HFFc6 (cell line): Measurements from ENCODE around the gene GLYR1. TPM values are rescaled to one million over a fixed set of nuclear protein-coding genes. Genes with fewer than 3 reads are reported as not detected.

Experiments
- DNase-seq: peaks from one replicate; pipeline ENCODE4 v3.0.0-alpha.2; 2018
- H3K27ac Mint-ChIP-seq: 2 replicates; pipeline ENCODE4 v1.8.0; 2020; ENCODE audit warnings: mild to moderate bottlenecking, mixed read lengths
- H3K27me3 Mint-ChIP-seq: 2 replicates; pipeline ENCODE4 v1.8.0; 2021; ENCODE audit warnings: mild to moderate bottlenecking, moderate library complexity, mixed read lengths; ENCODE audit not compliant: insufficient read depth
- H3K36me3 Mint-ChIP-seq: 2 replicates; pipeline ENCODE4 v1.8.0; 2021; ENCODE audit warnings: low read depth, mixed read lengths
- H3K4me1 Mint-ChIP-seq: 2 replicates; pipeline ENCODE4 v1.8.0; 2020; ENCODE audit warnings: low read depth, mixed read lengths
- H3K4me3 Mint-ChIP-seq: 2 replicates; pipeline ENCODE4 v1.8.0; 2020; ENCODE audit warnings: mild to moderate bottlenecking, moderate library complexity, mixed read lengths
- H3K9me3 Mint-ChIP-seq: 2 replicates; pipeline ENCODE4 v1.8.0; 2020; ENCODE audit warnings: mild to moderate bottlenecking, mixed read lengths
- total RNA-seq, 6 experiments: library from RNA; stranded (reverse); fragmentation: NEBNext Ultra II Directional; extraction: Animal tissue kit (Norgen Biotek cat#: 25700); gene quantifications; 2 replicates in 1 of 6; 3 replicates in 5 of 6; pipeline ENCODE4 v1.2.3, GENCODE V29; 2021
- TF ChIP-seq, protein P1 (sequence below): fragments of 200-600 bp; sonication (generic); IDR thresholded peaks from 2 replicates; pipeline ENCODE4 v1.5.0; 2021; ENCODE audit warnings: antibody characterized with exemption, mild to moderate bottlenecking

Gene GLYR1
- total RNA-seq, 6 experiments from 2014 or later = 77.6 to 89.4 (median 81.8) TPM

DNA sequence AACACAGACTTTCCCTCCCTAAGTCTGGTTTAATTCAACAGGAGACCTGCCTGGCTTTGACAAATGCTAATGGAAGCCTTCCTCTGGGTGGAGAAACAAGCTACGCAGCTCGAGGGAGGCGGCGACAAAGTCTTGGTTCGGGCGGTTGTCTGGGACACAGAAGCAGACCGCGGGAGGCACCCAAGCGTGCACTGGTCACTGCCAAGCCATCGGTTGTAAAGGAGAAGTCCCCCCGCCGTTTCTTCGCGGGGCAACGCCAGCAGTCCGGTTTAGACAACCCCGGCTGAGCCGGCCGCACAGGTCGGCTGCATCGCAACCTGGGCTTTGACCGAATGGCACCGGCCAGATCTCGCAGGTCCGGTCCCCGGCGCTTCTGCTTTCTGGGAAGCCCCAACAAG is 586 bp downstream of the GLYR1 start:
- Mint-ChIP-seq H3K4me3 (peak overlapping the region; percentile 88), H3K36me3 (peaks cover 20% of the 10 kb centered on the region), H3K4me1 (peaks cover 47% of the 10 kb centered on the region), H3K27me3 (peaks cover 2% of the 10 kb centered on the region; the same call in 1 of the 2 replicates), H3K27ac (peak overlapping the region; percentile 85), H3K9me3 (no peaks in the 10 kb centered on the region)
- peak; percentile 61 for DNase-seq
- TF ChIP-seq, protein P1, sequence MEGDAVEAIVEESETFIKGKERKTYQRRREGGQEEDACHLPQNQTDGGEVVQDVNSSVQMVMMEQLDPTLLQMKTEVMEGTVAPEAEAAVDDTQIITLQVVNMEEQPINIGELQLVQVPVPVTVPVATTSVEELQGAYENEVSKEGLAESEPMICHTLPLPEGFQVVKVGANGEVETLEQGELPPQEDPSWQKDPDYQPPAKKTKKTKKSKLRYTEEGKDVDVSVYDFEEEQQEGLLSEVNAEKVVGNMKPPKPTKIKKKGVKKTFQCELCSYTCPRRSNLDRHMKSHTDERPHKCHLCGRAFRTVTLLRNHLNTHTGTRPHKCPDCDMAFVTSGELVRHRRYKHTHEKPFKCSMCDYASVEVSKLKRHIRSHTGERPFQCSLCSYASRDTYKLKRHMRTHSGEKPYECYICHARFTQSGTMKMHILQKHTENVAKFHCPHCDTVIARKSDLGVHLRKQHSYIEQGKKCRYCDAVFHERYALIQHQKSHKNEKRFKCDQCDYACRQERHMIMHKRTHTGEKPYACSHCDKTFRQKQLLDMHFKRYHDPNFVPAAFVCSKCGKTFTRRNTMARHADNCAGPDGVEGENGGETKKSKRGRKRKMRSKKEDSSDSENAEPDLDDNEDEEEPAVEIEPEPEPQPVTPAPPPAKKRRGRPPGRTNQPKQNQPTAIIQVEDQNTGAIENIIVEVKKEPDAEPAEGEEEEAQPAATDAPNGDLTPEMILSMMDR = no peak

DNA sequence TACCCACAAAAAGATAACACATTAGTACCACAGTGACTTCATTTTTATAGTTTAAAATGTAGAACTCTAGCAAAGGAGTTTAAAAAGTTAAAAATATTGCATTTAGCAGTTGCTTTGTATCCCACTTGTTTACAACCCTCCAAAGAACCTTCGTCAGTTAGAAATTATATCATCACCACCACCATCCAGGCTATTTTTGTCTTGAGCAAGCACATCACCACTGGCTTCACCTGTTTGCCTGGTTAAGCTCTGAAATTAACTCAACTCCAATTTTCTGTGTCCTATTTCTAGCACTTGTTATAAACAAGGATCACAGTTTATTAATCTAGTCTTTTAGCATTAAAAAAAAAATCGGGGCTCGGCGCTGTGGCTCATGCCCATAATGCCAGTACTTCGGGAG is 6.1 kb downstream of the GLYR1 start:
- peaks cover 8% of the 10 kb centered on the region for H3K4me1 Mint-ChIP-seq
- DNase-seq = no peak
- no peaks in the 10 kb centered on the region for H3K27me3 Mint-ChIP-seq
- H3K27ac Mint-ChIP-seq = no peak overlapping the region
- H3K9me3 Mint-ChIP-seq = no peaks in the 10 kb centered on the region
- TF ChIP-seq, protein P1 = no peak
- no peak overlapping the region for H3K4me3 Mint-ChIP-seq
- peaks cover 34% of the 10 kb centered on the region for H3K36me3 Mint-ChIP-seq

DNA sequence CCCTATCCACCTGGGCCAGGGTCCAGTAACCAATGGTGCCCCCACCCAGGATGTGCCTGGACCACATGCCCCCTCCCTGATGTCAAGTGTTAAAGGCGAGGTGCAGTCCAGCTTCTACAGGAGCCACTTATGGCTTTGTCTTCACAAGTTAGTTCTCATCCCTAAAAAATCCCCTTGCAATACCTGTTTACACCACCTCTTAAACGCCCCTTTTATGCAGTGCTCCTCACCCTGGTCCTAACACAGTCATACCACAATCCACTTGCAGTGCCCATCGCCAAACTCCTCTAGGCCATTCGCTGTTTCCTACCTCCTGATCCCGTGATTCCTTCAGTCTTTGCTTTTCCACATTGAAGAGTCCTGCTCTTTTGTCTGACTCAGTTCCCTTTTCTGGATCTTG is 7.1 kb downstream of the GLYR1 start:
- no peak overlapping the region; the same call in 1 of the 2 replicates for H3K27ac Mint-ChIP-seq

DNA sequence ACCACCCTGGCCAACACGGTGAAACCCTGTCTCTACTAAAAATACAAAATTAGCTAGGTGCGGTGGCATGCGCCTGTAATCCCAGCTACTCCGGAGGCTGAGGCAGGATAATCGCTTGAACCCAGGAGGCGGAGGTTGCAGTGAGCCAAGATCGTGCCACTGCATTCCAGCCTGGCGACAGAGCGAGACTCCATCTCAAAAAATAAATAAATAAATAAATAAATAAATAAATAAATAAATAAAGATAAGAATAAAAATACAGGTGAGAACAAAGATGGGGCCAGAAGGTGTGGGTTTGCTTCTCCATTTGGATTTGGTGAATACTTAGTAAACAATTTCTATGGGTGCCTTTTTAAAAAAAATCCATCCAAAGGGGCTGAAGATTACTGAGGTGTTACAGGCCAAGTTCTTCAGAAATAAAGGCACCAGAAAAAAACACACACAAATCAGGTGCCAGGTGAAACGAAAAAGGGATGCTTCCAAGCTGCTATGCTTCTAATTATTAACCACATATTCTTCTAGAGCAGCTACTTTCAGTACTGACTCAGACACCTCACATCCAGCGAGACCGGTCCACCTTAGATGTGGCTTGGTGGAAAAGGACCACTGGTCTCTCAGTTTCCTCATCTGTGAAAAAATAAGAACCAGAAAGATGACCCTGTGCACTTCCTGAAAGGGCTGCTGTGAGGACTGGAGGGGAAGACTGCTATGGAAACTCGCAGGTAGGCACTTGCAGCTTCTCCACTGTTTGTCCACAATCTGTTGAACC is 9.2 kb downstream of the GLYR1 start:
- Mint-ChIP-seq H3K4me3 (no peak overlapping the region), H3K4me1 (no peaks in the 10 kb centered on the region), H3K9me3 (no peaks in the 10 kb centered on the region), H3K27ac (peak overlapping the region; percentile 36), H3K36me3 (peaks cover 23% of the 10 kb centered on the region), H3K27me3 (no peaks in the 10 kb centered on the region)
- TF ChIP-seq, protein P1 = no peak
- no peak for DNase-seq

More for the DNA sequence above, 7.1 kb downstream of the GLYR1 start:
- H3K9me3 Mint-ChIP-seq = no peaks in the 10 kb centered on the region
- no peaks in the 10 kb centered on the region for H3K4me1 Mint-ChIP-seq
- H3K36me3 Mint-ChIP-seq = peaks cover 27% of the 10 kb centered on the region
- H3K4me3 Mint-ChIP-seq = no peak overlapping the region
- TF ChIP-seq, protein P1 = peak; percentile 7; the same call in 1 of the 2 replicates
- H3K27me3 Mint-ChIP-seq = no peaks in the 10 kb centered on the region
- DNase-seq = no peak

DNA sequence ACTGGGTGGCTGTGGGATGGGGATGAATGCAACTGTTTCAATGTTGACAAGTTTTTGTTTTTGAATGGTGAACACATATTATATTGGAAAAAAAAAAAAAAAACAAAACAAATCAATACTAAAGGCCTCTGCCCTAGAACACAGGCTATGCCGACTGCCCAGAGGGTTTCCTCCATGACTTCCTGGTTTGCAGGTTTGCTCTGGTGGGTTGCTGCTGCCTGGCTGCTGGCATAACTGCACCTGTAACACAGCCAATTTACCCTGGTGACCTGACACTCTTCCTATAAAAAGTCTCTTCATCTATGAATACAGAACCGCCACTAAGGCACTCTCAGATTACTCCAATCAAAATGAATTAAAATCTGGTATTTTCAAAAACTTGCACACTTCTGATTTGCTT is 10.4 kb downstream of the GLYR1 start:
- no peak for DNase-seq
- TF ChIP-seq, protein P1 = no peak
- no peaks in the 10 kb centered on the region for H3K4me1 Mint-ChIP-seq
- H3K4me3 Mint-ChIP-seq = no peak overlapping the region
- no peaks in the 10 kb centered on the region for H3K27me3 Mint-ChIP-seq
- no peak overlapping the region for H3K27ac Mint-ChIP-seq
- peaks cover 27% of the 10 kb centered on the region for H3K36me3 Mint-ChIP-seq
- no peaks in the 10 kb centered on the region for H3K9me3 Mint-ChIP-seq
